HG03159 (cell line): ENCODE results near the gene GDF7.

ENCODE experiments used
- ATAC-seq: cut with Tn5 transposase; IDR thresholded peaks from one replicate; pipeline ENCODE4 v1.9.1; 2021; ENCODE audit warnings: mild to moderate bottlenecking, moderate library complexity; ENCODE audit not compliant: unreplicated experiment

GDF7 gene

GRCh38 chr2:20642055-20642971 is 24.6 kb upstream of the GDF7 start:
- ATAC-seq = peak; percentile 91

- no peak for ATAC-seq
These were observed 23.9 kb upstream of the GDF7 start for GRCh38 chr2:20643060-20643459.

GRCh38 chr2:20643826-20644225 is 23.1 kb upstream of the GDF7 start:
- no peak for ATAC-seq

GRCh38 chr2:20645301-20645701 is 21.6 kb upstream of the GDF7 start:
- ATAC-seq = no peak

GRCh38 chr2:20645761-20646160 is 21.2 kb upstream of the GDF7 start:
- ATAC-seq = no peak

GRCh38 chr2:20646446-20646845 is 20.5 kb upstream of the GDF7 start:
- no peak for ATAC-seq

DNA sequence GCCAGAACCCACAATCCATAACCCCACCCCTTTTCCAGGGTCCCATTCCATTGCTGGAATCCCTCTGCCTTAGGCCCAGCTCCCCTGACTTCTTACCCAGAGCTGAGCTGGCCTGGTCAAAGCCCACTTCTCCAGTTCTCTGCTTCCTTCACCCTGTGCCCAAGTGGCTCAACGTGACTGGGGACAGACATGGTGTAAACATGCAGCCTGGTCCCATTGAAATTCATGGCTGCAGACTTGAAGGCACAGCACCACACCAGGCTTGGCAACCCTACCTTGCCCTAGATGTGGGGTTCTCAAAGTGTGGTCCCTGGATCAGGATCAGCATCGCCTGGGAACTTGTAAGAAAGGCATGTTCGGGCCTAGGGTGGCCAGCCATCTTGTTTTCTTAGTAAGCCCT is 19.7 kb upstream of the GDF7 start:
- no peak for ATAC-seq

GRCh38 chr2:20647738-20648137 is 19.2 kb upstream of the GDF7 start:
- ATAC-seq = no peak

DNA sequence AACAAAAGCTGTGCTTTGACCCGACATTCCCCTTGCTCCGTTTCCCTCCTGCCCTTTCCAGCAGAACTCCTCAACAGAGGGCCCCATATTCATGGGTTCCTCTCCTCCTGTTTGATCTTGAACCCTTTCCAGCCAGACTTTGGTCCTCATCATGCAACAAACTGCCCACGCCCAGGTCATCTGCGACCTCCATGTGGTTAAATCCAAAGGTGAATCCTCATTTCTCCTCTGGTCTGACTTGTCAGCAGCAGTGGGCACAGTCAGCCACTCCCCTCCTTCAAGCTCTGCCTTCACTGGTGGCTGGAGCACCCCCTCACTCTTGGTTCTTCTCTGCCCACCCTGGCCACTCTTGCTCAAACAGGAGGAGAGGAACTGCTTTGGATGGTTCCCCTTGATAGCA is 18.7 kb upstream of the GDF7 start:
- no peak for ATAC-seq

GRCh38 chr2:20648831-20649230 is 18.1 kb upstream of the GDF7 start:
- ATAC-seq = no peak

- ATAC-seq = no peak
These were observed 17.4 kb upstream of the GDF7 start for GRCh38 chr2:20649576-20649975.

- no peak for ATAC-seq
These were observed 17.0 kb upstream of the GDF7 start for GRCh38 chr2:20649976-20650375.

GRCh38 chr2:20650393-20650876 is 16.5 kb upstream of the GDF7 start:
- peak; percentile 22 for ATAC-seq

GRCh38 chr2:20650877-20651730 is 15.8 kb upstream of the GDF7 start, which contains the start of gene HS1BP3:
Gene HS1BP3 (minus strand): TSS chr2:20651098. CDS start chr2:20651063, 35 bp downstream.
- peak; percentile 95 for ATAC-seq

DNA sequence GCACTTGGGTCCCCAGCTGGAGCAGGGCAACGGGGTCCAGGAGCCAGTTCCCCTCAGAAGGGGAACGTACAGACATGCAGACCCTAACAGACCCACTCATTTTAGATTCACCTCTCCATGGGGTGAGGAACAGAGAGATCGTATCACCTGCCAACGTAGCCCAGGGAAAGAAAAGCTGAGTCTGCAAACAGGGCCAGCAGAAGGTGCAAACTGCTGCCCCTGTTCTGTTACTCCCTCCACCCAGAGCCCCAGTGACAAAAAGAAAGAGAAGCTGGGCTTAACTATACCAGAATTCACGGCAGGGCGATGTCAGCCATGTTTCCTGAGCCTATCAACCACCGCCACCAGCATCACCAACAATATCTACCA is 15.2 kb upstream of the GDF7 start:
- ATAC-seq = no peak

GRCh38 chr2:20652141-20652540 is 14.8 kb upstream of the GDF7 start:
- ATAC-seq = no peak

DNA sequence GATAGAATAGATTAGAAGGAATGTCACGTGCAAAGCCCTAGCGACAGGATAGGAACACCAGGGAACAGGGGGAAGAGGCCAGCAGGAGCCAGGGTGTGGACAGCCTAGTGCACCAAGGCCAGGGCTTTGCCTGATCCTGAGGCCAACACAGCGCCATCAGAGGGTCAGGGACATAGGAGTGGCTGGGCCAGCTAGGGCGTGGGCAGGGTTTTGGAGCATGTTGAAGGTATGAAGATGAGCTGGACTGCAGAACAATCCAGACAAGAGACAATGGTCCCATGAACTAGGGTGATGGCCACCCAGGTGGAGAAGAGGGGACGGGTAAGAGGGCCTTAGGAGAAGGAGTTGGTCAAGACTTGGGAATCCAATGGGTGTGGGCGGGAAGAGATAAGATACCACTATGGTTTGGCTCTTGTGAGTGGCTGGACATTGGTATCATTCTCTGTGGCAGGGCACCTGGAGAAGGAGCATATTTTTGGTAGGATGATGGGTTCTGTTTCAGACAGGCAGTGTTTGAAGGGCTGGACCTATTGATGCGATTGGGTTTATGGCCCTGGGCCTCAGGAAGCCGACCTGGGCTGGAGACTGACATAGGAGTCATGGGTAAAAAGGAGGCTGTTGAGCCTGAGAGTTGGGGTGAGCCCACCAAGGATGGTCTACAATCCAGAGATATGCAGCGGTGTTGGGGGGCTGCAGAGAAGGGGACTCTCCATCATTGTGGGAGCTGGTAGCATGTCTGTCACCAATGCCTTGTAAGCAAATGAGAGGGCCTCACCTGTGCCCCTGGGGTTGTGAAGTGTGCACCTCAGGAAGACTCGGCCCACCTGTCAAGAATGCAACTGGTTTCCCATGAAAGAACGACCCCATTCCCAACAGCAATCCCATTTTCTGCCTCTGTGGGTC is 14.0 kb upstream of the GDF7 start:
- ATAC-seq = no peak

DNA sequence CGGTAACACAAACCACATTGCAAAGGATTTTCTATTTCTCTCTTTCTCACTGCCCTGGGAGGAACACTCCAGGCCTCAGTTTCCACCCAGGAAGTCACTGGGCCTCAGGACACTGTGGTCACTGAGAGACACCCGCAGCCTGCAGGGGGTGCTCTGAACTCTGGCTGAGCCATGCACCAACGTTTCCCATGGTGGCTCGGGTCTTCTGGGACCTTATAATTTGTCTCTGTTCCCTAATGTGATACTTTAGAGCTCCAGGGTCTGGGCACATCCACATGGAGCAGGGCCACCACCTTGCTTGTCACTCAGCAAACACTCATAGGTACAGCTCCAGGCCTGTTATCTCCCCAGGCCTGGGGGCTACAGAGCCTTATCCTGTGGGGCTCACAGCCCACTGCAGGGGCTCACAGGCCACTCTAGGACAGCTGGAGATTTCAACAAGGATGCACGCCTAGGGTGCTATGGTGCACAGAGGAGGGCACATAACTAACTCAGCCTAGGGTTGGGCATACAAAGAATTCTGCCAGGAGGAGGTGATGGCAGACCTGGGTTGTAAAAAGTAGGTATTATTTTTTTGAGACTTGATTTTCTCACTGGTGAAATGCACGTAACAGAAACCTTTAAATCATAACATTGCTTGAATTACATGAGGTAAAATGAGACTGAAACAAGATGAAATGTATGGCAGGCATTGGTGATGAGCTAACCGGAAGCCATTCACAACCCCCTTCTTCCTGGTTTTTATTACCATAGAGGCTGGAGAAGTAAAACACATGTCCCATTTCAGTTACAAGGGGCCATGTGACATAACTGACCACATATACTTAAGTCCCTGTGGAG is 13.0 kb upstream of the GDF7 start:
- ATAC-seq = no peak

GRCh38 chr2:20654535-20654813 is 12.5 kb upstream of the GDF7 start:
- ATAC-seq = no peak

- no peak for ATAC-seq
These were observed 10.4 kb upstream of the GDF7 start for GRCh38 chr2:20656561-20656960.
